Measurements from ENCODE around the gene DNMT1. TPM values are rescaled to one million over a fixed set of nuclear protein-coding genes. Genes with fewer than 3 reads are reported as not detected.
"Not testable (repeated sequence)": the region's sequence is repeated elsewhere in the genome, so short reads cannot be mapped to it uniquely, and the experiment has no call there.

Gene DNMT1
- total RNA-seq, 1 experiment from 2014 or later: 168 TPM

DNA sequence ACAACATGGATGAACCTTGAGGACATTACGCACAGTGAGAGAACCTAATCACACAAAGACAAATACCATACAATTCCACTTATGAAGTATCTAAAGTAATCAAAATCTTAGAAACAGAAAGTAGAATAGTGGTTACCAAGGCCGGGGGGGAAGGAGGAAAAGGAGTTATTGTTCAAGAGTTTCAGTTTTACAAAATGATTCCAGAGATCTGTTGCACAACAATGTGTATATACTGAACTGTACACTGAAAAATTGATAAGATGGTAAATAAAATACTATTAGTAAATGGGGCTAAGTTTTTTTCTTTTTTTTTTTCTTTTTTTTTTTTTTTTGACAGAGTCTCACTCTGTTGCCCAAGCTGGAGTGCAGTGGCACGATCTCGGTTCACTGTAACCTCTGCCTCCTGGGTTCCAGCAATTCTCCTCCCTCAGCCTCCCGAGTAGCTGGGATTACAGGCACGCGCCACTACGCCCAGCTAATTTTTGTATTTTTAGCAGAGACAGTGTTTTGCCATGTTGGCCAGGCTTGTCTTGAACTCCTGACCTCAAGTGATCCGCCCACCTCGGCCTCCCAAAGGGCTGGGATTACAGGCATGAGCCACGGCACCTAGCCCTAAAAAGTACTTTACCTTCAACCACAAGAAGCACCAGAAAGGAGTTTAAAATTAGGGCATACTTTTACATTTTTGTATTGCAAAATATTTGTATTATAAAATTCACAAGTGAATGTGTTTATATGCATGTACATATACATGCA lies 4.3 kb upstream of the DNMT1 start:
- H3K4me3 ChIP-seq (ENCODE audit: low read depth in 2 of 2, low read length in 2 of 2); H3K27me3 ChIP-seq (ENCODE audit: control insufficient read depth, insufficient read depth, low read length); H3K36me3 ChIP-seq (ENCODE audit: control insufficient read depth, insufficient read depth, low read length); intact Hi-C loops (cut with micrococcal nuclease; ENCODE audit: unreplicated experiment); H3K4me1 ChIP-seq (ENCODE audit: control insufficient read depth, insufficient read depth, low read length); CTCF ChIA-PET; ATAC-seq; BruUV-seq (replicated peaks); in situ Hi-C loops (cut with HindIII; ENCODE audit: low pct_unique_long_range_greater_than_20kb, low sequenced_read_pairs); H3K27ac ChIP-seq (ENCODE audit: low read length); DNase-seq (ENCODE audit: low read depth, low spot score); H3K9me3 ChIP-seq (ENCODE audit: control insufficient read depth, insufficient read depth, low read depth, low read length): not testable (repeated sequence)
- POLR2A ChIA-PET: interaction anchor here (0.6 kb wide), 1 partner anchor 61 kb away, joined by 6 read pairs; no protein-coding TSS in a partner anchor

DNA sequence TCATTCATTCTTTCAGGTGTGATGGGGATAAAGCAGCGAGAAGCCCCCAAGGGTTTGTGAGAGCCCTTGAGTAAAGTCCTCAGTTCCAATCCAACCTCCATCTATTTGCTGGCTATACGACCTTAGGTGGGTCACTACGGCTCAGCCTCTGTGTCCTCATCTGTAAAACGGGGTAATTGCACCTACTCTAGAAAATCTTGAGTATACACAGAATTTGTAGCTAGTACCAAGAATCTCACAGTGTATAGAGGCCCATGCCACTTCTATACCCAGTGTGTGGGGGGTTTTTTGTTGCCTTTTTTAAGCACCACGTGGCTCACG lies 406 bp upstream of the DNMT1 start:
- intact Hi-C loops (cut with micrococcal nuclease; ENCODE audit: unreplicated experiment): no loop called here
- in situ Hi-C loops (cut with HindIII; ENCODE audit: low pct_unique_long_range_greater_than_20kb, low sequenced_read_pairs): no loop called here
- peak overlapping the region; percentile 82 to 91 for H3K4me3 ChIP-seq (ENCODE audit: low read depth in 2 of 2, low read length in 2 of 2)
- peak overlapping the region; percentile 94 for H3K27ac ChIP-seq (ENCODE audit: low read length)
- no peaks in the 10 kb centered on the region for H3K27me3 ChIP-seq (ENCODE audit: control insufficient read depth, insufficient read depth, low read length)
- ATAC-seq (peak; percentile 28; the same call in 1 of the 2 replicates), DNase-seq (ENCODE audit: low read depth, low spot score) (no peak)
- ChIA-PET POLR2A (interaction anchor here (0.6 to 0.7 kb wide), 3 partner anchors 16 to 291 kb away, joined by 3 to 10 read pairs (median 3); partner anchors contain the start of gene ICAM1), CTCF (no interaction called here)
- H3K36me3 ChIP-seq (ENCODE audit: control insufficient read depth, insufficient read depth, low read length): no peaks in the 10 kb centered on the region; the same call in 1 of the 2 replicates
- peaks cover 20% of the 10 kb centered on the region; the same call in 1 of the 2 replicates for H3K4me1 ChIP-seq (ENCODE audit: control insufficient read depth, insufficient read depth, low read length)
- BruUV-seq (replicated peaks): no TSS peak
- TF ChIP-seq, protein P1, sequence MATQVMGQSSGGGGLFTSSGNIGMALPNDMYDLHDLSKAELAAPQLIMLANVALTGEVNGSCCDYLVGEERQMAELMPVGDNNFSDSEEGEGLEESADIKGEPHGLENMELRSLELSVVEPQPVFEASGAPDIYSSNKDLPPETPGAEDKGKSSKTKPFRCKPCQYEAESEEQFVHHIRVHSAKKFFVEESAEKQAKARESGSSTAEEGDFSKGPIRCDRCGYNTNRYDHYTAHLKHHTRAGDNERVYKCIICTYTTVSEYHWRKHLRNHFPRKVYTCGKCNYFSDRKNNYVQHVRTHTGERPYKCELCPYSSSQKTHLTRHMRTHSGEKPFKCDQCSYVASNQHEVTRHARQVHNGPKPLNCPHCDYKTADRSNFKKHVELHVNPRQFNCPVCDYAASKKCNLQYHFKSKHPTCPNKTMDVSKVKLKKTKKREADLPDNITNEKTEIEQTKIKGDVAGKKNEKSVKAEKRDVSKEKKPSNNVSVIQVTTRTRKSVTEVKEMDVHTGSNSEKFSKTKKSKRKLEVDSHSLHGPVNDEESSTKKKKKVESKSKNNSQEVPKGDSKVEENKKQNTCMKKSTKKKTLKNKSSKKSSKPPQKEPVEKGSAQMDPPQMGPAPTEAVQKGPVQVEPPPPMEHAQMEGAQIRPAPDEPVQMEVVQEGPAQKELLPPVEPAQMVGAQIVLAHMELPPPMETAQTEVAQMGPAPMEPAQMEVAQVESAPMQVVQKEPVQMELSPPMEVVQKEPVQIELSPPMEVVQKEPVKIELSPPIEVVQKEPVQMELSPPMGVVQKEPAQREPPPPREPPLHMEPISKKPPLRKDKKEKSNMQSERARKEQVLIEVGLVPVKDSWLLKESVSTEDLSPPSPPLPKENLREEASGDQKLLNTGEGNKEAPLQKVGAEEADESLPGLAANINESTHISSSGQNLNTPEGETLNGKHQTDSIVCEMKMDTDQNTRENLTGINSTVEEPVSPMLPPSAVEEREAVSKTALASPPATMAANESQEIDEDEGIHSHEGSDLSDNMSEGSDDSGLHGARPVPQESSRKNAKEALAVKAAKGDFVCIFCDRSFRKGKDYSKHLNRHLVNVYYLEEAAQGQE (IDR thresholded peaks at IDR 0.05; ENCODE audit: insufficient read depth in 1 of 2, low read depth in 2 of 2, low read length in 1 of 2): no peak
- TF ChIP-seq POLR2AphosphoS5 (IDR thresholded peaks at IDR 0.05; ENCODE audit: low read depth, low read length) (no peak), SIN3A (IDR thresholded peaks at IDR 0.05; ENCODE audit: borderline replicate concordance, insufficient read depth, low read depth, low read length) (no peak), TCF7L2 (IDR thresholded peaks at IDR 0.05; ENCODE audit: low read depth, low read length) (no peak)
- TF ChIP-seq, protein P2, sequence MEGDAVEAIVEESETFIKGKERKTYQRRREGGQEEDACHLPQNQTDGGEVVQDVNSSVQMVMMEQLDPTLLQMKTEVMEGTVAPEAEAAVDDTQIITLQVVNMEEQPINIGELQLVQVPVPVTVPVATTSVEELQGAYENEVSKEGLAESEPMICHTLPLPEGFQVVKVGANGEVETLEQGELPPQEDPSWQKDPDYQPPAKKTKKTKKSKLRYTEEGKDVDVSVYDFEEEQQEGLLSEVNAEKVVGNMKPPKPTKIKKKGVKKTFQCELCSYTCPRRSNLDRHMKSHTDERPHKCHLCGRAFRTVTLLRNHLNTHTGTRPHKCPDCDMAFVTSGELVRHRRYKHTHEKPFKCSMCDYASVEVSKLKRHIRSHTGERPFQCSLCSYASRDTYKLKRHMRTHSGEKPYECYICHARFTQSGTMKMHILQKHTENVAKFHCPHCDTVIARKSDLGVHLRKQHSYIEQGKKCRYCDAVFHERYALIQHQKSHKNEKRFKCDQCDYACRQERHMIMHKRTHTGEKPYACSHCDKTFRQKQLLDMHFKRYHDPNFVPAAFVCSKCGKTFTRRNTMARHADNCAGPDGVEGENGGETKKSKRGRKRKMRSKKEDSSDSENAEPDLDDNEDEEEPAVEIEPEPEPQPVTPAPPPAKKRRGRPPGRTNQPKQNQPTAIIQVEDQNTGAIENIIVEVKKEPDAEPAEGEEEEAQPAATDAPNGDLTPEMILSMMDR (IDR thresholded peaks at IDR 0.05): no peak
- H3K9me3 ChIP-seq (ENCODE audit: control insufficient read depth, insufficient read depth, low read depth, low read length): no peaks in the 10 kb centered on the region
